SW480 (cell line): ENCODE measurements around the gene GRM7.

ENCODE experiments used
- DNase-seq: peaks from one replicate; pipeline ENCODE4 v3.0.0-alpha.2; 2016; ENCODE audit warnings: low spot score

Gene GRM7

GRCh38 chr3:7658294-7658693 is 797.4 kb downstream of the GRM7 start:
- no peak for DNase-seq

GRCh38 chr3:7659079-7659478 is 798.2 kb downstream of the GRM7 start:
- no peak for DNase-seq

- no peak for DNase-seq
These were observed 802.9 kb downstream of the GRM7 start for GRCh38 chr3:7663771-7664170.

- DNase-seq: no peak
These were observed 806.9 kb downstream of the GRM7 start for GRCh38 chr3:7667774-7668173.

- DNase-seq: no peak
These were observed 808.7 kb downstream of the GRM7 start for GRCh38 chr3:7669641-7670040.

GRCh38 chr3:7678521-7678920 is 817.6 kb downstream of the GRM7 start:
- DNase-seq: no peak

GRCh38 chr3:7682822-7683229 is 821.9 kb downstream of the GRM7 start:
- peak; percentile 2 for DNase-seq

- DNase-seq: no peak
These were observed 822.5 kb downstream of the GRM7 start for GRCh38 chr3:7683426-7683825.

GRCh38 chr3:7684182-7684715 is 823.3 kb downstream of the GRM7 start:
- no peak for DNase-seq

GRCh38 chr3:7687428-7688147 is 826.7 kb downstream of the GRM7 start:
- no peak for DNase-seq

GRCh38 chr3:7692866-7693265 is 832.0 kb downstream of the GRM7 start:
- no peak for DNase-seq

- no peak for DNase-seq
These were observed 833.1 kb downstream of the GRM7 start for GRCh38 chr3:7693976-7694375.

- no peak for DNase-seq
These were observed 834.1 kb downstream of the GRM7 start for GRCh38 chr3:7695049-7695448.

GRCh38 chr3:7696320-7696719 is 835.4 kb downstream of the GRM7 start:
- no peak for DNase-seq

GRCh38 chr3:7697548-7697947 is 836.6 kb downstream of the GRM7 start:
- no peak for DNase-seq

GRCh38 chr3:7700539-7700938 is 839.6 kb downstream of the GRM7 start:
- DNase-seq: no peak

GRCh38 chr3:7700977-7701376 is 840.1 kb downstream of the GRM7 start:
- no peak for DNase-seq

GRCh38 chr3:7707187-7707586 is 846.3 kb downstream of the GRM7 start:
- no peak for DNase-seq

- no peak for DNase-seq
These were observed 848.6 kb downstream of the GRM7 start for GRCh38 chr3:7709376-7710082.

GRCh38 chr3:7710284-7710683 is 849.4 kb downstream of the GRM7 start:
- no peak for DNase-seq

GRCh38 chr3:7713724-7714123 is 852.8 kb downstream of the GRM7 start:
- no peak for DNase-seq

- no peak for DNase-seq
These were observed 859.9 kb downstream of the GRM7 start for GRCh38 chr3:7720649-7721297.

GRCh38 chr3:7721869-7722268 is 861.0 kb downstream of the GRM7 start:
- DNase-seq: no peak
